ENCODE data around the gene UMOD. TPM values are rescaled to one million over a fixed set of nuclear protein-coding genes. Genes with fewer than 3 reads are reported as not detected.

The UMOD gene
- total RNA-seq, 1 donor: not detected

GRCh38 chr16:20380782-20381181, 28.3 kb upstream of the UMOD start:
- no peak for DNase-seq (ENCODE audit: insufficient read length, low spot score, missing footprints)
- Histone ChIP-seq H3K36me3 (ENCODE audit: insufficient read depth, low read length) (no peaks in the 10 kb centered on the region), H3K4me1 (ENCODE audit: insufficient read depth, low read length) (no peaks in the 10 kb centered on the region), H2AFZ (ENCODE audit: low read length) (no peak overlapping the region), H3K27me3 (ENCODE audit: insufficient read depth, low read length) (no peaks in the 10 kb centered on the region), H3K79me2 (ENCODE audit: insufficient read depth, low read length) (no peaks in the 10 kb centered on the region), H4K20me1 (ENCODE audit: insufficient read depth, low read length) (no peaks in the 10 kb centered on the region), H3K27ac (ENCODE audit: low read depth, low read length) (no peak overlapping the region), H3K4me2 (ENCODE audit: insufficient read depth, low read length) (no peak overlapping the region), H3K9me3 (ENCODE audit: low read depth, low read length) (no peaks in the 10 kb centered on the region), H3K4me3 (ENCODE audit: insufficient read depth, low read length) (no peak overlapping the region)
- TF ChIP-seq CTCF (IDR thresholded peaks at IDR 0.05; ENCODE audit: extremely low read depth, low read depth, low read length): no peak

GRCh38 chr16:20377181-20377580, 24.7 kb upstream of the UMOD start:
- Histone ChIP-seq H2AFZ (ENCODE audit: low read length) (no peak overlapping the region), H3K4me2 (ENCODE audit: insufficient read depth, low read length) (no peak overlapping the region), H3K36me3 (ENCODE audit: insufficient read depth, low read length) (no peaks in the 10 kb centered on the region), H3K9me3 (ENCODE audit: low read depth, low read length) (no peaks in the 10 kb centered on the region), H3K27ac (ENCODE audit: low read depth, low read length) (no peak overlapping the region), H4K20me1 (ENCODE audit: insufficient read depth, low read length) (no peaks in the 10 kb centered on the region), H3K4me1 (ENCODE audit: insufficient read depth, low read length) (no peaks in the 10 kb centered on the region), H3K4me3 (ENCODE audit: insufficient read depth, low read length) (no peak overlapping the region), H3K27me3 (ENCODE audit: insufficient read depth, low read length) (no peaks in the 10 kb centered on the region), H3K79me2 (ENCODE audit: insufficient read depth, low read length) (no peaks in the 10 kb centered on the region)
- DNase-seq (ENCODE audit: insufficient read length, low spot score, missing footprints): no peak
- TF ChIP-seq CTCF (IDR thresholded peaks at IDR 0.05; ENCODE audit: extremely low read depth, low read depth, low read length): no peak

GRCh38 chr16:20372701-20373100, 20.2 kb upstream of the UMOD start:
- Histone ChIP-seq H3K4me2 (ENCODE audit: insufficient read depth, low read length) (no peak overlapping the region), H3K36me3 (ENCODE audit: insufficient read depth, low read length) (no peaks in the 10 kb centered on the region), H4K20me1 (ENCODE audit: insufficient read depth, low read length) (no peaks in the 10 kb centered on the region), H3K9me3 (ENCODE audit: low read depth, low read length) (no peaks in the 10 kb centered on the region), H3K4me1 (ENCODE audit: insufficient read depth, low read length) (no peaks in the 10 kb centered on the region), H3K27me3 (ENCODE audit: insufficient read depth, low read length) (no peaks in the 10 kb centered on the region), H3K79me2 (ENCODE audit: insufficient read depth, low read length) (no peaks in the 10 kb centered on the region), H3K4me3 (ENCODE audit: insufficient read depth, low read length) (no peak overlapping the region), H3K27ac (ENCODE audit: low read depth, low read length) (no peak overlapping the region), H2AFZ (ENCODE audit: low read length) (no peak overlapping the region)
- TF ChIP-seq CTCF (IDR thresholded peaks at IDR 0.05; ENCODE audit: extremely low read depth, low read depth, low read length): no peak
- DNase-seq (ENCODE audit: insufficient read length, low spot score, missing footprints): no peak

- no peak overlapping the region for H3K4me3 ChIP-seq (ENCODE audit: insufficient read depth, low read length)
- H3K27me3 ChIP-seq (ENCODE audit: insufficient read depth, low read length): no peaks in the 10 kb centered on the region
- no peaks in the 10 kb centered on the region for H3K36me3 ChIP-seq (ENCODE audit: insufficient read depth, low read length)
- no peaks in the 10 kb centered on the region for H3K9me3 ChIP-seq (ENCODE audit: low read depth, low read length)
- H3K4me1 ChIP-seq (ENCODE audit: insufficient read depth, low read length): no peaks in the 10 kb centered on the region
- no peak overlapping the region for H3K4me2 ChIP-seq (ENCODE audit: insufficient read depth, low read length)
- no peaks in the 10 kb centered on the region for H3K79me2 ChIP-seq (ENCODE audit: insufficient read depth, low read length)
- no peak for DNase-seq (ENCODE audit: insufficient read length, low spot score, missing footprints)
- H4K20me1 ChIP-seq (ENCODE audit: insufficient read depth, low read length): no peaks in the 10 kb centered on the region
- TF ChIP-seq CTCF (IDR thresholded peaks at IDR 0.05; ENCODE audit: extremely low read depth, low read depth, low read length): no peak
- H2AFZ ChIP-seq (ENCODE audit: low read length): no peak overlapping the region
- no peak overlapping the region for H3K27ac ChIP-seq (ENCODE audit: low read depth, low read length)
Observed at GRCh38 chr16:20369452-20370054, 17.0 kb upstream of the UMOD start.

Measured in osteoblast (primary cell).